Fibroblast of the aortic adventitia (primary cell): ENCODE data around the gene RNF10. TPM values are rescaled to one million over a fixed set of nuclear protein-coding genes. Genes with fewer than 3 reads are reported as not detected.

Source experiments
- DNase-seq: peaks from one replicate; pipeline ENCODE4 v3.0.0-alpha.2; 2010; ENCODE audit warnings: low read depth
- H3K4me3 ChIP-seq: 2 replicates; pipeline ENCODE4 v1.5.1; 2011; ENCODE audit warnings: low read depth, mild to moderate bottlenecking, control low read depth, low read length, moderate library complexity
- total RNA-seq: library from RNA; depleted of rRNA; stranded (reverse); fragments of >200 nt; gene quantifications from 2 replicates; pipeline ENCODE4 v1.2.3, GENCODE V29; 2012; ENCODE audit warnings: low replicate concordance
- TF ChIP-seq, protein P1 (sequence below): IDR thresholded peaks from 2 replicates; pipeline ENCODE4 v1.5.1; 2011; ENCODE audit warnings: mild to moderate bottlenecking, low read length, control low read depth, inconsistent platforms; ENCODE audit not compliant: insufficient read depth

The RNF10 gene
- total RNA-seq, 1 donor, result 96.7 TPM

DNA sequence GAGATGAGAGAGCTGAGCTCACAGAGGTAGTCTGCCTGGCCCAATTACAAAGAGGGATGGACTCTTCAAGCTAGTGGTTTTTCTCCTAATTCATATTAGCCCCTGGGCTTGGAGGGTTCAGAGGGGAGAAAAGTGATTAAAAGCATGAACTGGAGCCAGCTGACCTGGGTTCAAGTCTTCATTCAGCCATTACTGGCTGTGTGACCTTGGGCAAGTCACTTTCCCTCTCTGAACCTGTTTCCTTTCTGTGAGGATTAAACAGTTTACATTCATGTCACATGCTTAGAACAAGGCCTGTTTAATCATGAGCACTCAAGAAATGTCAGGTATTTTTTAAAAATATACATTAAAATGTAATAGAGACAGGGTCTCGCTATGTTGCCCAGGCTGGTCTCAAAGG, 54.2 kb downstream of the RNF10 start:
- no peak overlapping the region for H3K4me3 ChIP-seq
- no peak for DNase-seq
- TF ChIP-seq, protein P1, sequence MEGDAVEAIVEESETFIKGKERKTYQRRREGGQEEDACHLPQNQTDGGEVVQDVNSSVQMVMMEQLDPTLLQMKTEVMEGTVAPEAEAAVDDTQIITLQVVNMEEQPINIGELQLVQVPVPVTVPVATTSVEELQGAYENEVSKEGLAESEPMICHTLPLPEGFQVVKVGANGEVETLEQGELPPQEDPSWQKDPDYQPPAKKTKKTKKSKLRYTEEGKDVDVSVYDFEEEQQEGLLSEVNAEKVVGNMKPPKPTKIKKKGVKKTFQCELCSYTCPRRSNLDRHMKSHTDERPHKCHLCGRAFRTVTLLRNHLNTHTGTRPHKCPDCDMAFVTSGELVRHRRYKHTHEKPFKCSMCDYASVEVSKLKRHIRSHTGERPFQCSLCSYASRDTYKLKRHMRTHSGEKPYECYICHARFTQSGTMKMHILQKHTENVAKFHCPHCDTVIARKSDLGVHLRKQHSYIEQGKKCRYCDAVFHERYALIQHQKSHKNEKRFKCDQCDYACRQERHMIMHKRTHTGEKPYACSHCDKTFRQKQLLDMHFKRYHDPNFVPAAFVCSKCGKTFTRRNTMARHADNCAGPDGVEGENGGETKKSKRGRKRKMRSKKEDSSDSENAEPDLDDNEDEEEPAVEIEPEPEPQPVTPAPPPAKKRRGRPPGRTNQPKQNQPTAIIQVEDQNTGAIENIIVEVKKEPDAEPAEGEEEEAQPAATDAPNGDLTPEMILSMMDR, result no peak

DNA sequence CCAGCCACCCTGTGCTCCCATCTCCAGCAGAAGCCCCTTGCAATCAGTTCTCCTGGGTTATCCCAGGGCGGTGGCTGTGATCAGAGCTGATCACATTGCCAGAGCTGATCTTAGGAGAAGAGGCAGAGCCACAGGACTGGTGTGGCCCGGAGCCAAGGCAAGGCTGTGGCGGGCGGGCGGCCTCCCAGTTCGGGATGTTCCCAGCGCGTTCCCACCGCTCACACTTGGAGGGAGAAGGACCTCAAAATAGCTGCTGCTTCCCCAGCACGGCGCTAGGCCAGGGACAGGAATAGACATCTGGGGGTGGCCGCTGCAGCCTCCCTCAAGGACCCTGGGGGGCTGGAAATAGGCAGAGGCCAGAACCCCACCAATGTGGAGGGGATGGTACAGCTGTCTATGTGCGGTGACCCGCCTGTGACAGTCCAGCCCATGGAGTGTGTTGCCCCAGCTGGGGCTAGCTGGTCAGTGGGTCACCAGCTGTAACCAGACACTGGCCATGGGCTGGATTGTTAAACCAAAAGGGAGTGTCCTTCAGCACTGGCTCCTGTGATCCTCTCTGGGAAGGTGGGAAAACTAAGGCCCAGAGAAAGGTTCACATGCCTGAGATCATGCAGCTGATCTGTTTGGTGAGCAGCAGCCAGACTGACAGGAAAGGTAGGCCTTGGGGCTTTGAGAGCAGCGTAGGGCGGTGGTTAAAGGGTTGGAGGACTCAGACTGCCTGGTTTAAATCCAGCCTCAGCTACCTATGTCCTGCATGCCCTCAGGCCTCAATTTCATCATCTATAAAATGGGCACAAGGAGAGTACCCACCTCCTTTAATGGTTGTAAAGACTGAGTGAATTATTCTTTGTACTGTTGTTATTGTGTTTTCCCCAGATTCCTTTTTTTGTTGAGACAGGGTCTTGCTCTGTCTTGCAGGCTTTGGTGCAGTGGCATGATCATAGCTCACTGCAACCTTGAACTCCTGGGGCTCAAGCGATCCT, 55.1 kb downstream of the RNF10 start:
- H3K4me3 ChIP-seq, result no peak overlapping the region
- no peak for DNase-seq
- TF ChIP-seq, protein P1, result no peak

DNA sequence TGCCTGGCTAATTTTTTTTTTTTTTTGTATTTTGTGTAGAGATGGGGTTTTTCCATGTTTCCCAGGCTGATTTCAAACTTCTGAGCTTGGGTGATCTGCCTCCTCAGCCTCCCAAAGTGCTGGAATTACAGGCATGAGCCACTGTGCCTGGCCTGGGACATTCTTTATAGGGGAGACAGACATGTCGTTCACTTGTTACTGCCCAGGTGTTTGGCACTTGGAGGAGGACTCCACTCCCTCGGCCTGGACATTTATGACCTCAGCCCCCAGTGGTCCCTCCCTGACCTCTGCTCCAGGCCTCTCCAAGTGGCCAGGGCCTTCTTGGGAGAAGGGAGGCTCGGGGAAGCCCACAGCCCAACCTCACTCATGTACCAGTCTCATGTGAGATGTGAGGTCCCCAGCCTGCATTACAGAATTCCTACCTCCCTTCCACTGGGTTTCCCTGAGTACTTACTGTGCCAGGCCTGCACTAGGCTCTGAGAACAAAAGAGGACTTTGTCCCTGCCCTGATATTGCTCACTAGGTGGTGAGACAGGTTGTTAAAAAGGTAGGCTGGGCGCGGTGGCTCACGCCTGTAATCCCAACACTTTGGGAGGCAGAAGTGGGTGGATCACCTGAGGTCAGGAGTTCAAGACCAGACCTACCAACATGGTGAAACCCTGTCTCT, 56.7 kb downstream of the RNF10 start:
- DNase-seq, result no peak
- TF ChIP-seq, protein P1, result no peak
- H3K4me3 ChIP-seq, result no peak overlapping the region

DNA sequence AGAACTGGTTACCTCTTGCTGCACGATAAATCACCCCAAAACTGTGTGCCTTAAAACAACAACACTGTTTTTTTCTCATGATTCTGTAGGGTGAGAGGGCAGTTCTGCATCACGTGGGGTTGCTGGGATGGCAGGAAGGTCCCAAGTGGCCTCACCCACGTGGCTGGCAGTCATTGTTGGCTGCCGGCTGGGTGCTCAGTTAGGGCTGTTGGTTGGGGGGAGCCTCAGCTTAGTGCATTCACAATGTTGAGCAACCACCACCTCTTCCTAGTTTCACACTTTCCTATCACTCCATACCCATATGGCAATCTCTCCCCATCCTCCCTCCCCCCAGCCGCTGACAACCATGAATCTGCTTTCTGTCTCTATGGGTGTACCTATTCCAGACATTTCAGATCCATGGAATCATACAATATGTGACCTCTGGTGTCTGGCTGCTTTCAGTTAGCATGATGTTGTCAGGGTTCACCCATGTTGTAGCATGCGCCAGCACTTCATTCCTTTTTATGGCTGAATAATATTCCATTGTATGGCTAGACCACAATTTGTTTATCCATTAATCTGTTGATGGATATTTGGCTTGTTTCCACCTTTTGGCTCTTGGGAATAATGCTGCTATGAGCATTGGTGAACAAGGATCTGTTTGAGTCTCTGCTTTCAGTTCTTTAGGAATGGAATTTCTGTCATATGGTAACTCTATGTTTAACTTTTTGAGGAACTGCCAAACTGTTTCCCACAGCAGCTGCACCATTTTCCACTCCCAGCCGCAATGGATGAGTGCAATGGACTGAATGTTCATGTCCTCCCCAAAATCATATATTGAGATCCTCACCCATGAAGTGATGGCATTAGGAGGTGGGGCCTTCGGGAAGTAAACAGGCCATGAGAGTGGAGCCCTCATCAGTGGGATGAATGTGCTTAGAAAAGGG, 58.2 kb downstream of the RNF10 start:
- H3K4me3 ChIP-seq, result no peak overlapping the region
- TF ChIP-seq, protein P1, result no peak
- no peak for DNase-seq

DNA sequence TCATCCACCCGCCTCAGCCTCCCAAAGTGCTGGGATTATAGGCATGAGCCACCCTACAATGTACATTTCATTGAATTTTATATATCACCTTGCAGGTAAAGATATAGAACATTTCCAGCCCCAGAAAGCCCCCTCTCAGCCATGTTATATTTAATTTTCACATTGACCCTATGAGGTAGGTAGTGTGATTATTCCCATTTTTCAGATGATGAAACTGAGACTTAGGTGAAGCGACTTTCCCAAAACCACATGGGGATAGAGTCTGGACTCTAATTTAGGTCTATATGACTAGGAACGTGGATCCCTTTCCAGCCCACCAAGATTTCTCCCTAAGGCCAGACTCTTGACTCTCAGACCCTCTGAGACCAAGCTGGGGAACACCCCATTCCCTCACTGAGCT, 62.7 kb downstream of the RNF10 start:
- no peak for DNase-seq
- TF ChIP-seq, protein P1, result no peak
- H3K4me3 ChIP-seq, result no peak overlapping the region

DNA sequence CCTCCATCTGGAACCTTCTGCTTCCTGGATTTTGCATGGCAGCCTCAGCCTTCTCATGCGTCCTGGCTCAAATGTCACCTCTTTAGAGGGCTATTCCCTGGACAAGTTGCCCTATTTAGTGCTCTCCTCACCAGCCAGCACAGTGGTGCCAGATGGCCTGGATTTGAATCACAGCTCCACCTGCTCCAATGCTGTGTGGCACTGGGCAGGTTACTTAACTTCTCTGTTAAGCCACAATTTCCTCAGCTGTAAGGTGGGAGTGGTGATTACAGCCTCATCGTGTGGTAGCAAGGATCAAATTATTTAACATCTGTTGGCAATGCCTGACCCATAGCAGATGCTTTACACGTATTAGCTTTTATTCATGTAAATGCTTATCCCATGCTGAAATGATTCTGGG, 63.7 kb downstream of the RNF10 start:
- H3K4me3 ChIP-seq, result no peak overlapping the region
- DNase-seq, result no peak
- TF ChIP-seq, protein P1, result no peak
